ENCODE results near the gene TK2.
"Not testable (repeated sequence)": the region's sequence is repeated elsewhere in the genome, so short reads cannot be mapped to it uniquely, and the experiment has no call there.

The TK2 gene

GRCh38 chr16:66503030-66503429 lies 46.9 kb downstream of the TK2 start:
- DNase-seq (ENCODE audit: low read depth in 2 of 2) = no peak

GRCh38 chr16:66502020-66502913 lies 47.7 kb downstream of the TK2 start:
- no peak for DNase-seq (ENCODE audit: low read depth in 2 of 2)

GRCh38 chr16:66501563-66501962 lies 48.4 kb downstream of the TK2 start:
- not testable (repeated sequence) for DNase-seq (ENCODE audit: low read depth in 2 of 2)

GRCh38 chr16:66497921-66498320 lies 52.0 kb downstream of the TK2 start:
- not testable (repeated sequence) for DNase-seq (ENCODE audit: low read depth in 2 of 2)

DNA sequence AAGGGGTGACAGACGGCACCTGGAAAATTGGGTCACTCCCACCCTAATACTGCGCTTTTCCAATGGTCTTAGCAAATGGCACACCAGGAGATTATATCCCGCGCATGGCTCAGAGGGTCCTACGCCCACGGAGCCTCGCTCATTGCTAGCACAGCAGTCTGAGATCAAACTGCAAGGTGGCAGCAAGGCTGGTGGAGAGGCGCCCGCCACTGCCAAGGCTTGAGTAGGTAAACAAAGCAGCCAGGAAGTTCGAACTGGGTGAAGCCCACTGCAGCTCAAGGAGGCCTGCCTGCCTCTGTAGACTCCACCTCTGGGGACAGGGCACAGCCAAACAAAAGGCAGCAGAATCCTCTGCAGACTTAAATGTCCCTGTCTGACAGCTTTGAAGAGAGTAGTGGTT lies 53.7 kb downstream of the TK2 start:
- DNase-seq (ENCODE audit: low read depth in 2 of 2) = not testable (repeated sequence)

DNA sequence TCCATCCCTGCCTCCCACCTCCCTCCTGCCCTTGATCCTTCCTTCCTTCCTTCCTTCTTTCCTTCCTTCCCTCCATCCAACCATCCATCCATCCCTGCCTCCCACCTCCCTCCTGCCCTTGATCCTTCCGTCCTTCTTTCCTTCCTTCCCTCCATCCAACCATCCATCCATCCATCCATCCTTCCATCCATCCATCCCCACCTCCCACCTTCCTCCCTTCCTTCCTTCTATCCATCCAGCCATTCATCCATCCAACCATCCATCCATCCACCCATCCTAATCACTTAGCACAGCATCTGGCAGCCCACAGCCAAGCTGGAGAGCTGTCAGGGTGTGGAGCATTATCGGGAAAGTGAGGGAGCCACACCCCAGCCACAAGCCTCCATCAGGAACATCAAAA lies 54.5 kb downstream of the TK2 start:
- DNase-seq (ENCODE audit: low read depth in 2 of 2) = no peak

DNA sequence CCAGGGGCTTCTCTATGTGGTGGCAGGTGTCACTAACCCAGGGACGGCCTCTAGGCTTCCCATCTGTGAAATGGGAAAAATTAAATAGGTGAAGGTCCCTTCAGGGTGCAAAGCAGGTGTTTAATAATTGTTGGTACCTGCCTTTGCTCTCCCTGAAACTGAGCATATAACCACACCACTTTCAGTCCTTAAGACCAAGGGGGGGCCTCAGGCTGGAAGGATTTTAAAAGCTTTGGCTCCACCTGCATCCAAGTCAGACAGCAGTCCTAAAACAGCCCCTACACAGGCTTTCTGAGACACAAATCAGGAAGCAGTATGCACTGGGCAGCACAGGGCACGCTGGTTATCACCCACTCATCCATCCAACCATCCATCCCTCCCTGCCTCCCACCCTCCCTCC lies 55.0 kb downstream of the TK2 start:
- DNase-seq (ENCODE audit: low read depth in 2 of 2) = no peak

GRCh38 chr16:66493490-66494401 lies 56.2 kb downstream of the TK2 start:
- no peak for DNase-seq (ENCODE audit: low read depth in 2 of 2)

GRCh38 chr16:66491716-66492064 lies 58.2 kb downstream of the TK2 start:
- DNase-seq (ENCODE audit: low read depth in 2 of 2) = no peak

DNA sequence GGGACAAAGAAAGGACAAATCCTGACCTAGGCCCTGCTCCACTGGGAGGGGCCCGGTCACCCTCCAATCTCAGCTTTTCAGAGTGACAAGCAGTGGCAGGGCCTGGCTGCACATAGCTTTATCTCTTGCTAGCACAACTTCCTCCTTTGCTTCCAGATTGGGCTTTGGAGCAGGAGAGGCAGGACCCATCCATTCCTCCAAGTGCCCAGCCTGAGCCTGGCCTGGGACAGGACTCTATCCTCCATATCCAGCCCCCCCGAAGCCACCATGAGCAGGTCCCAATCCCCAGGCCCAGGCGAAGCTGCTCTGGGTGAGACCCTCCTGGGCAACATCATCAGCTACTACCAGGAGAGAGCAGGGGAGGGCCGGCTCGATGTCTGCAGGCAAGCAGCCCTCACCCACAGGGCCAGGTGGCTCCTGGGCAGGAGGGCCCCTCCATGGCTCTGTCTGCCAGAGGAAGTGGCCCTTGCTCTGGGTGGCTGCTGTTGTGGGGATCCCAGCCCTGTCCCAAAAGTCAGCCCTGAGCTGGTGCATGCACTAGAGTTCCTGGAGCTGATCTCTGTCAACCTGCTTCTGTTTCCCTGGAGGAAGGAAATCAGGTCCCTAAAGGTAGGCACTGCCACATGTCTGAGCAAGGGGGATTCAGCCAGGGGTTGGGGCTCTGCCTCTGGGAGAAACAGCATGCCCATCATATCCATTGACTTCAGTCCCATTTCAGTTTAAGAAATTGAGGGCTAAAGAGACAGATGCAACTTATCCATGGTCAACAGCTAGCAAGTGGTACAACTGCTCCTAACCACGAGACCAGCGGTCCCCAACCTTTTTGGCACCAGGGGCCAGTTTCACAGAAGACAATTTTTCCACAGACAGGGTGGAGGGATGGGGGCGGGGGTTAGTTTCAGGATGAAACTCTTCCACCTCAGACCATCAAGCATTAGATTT lies 58.9 kb downstream of the TK2 start:
- no peak for DNase-seq (ENCODE audit: low read depth in 2 of 2)

- no peak for DNase-seq (ENCODE audit: low read depth in 2 of 2)
Measured at GRCh38 chr16:66489818-66490217, 60.1 kb downstream of the TK2 start.

- no peak for DNase-seq (ENCODE audit: low read depth in 2 of 2)
Measured at GRCh38 chr16:66489385-66489784, 60.5 kb downstream of the TK2 start.

DNA sequence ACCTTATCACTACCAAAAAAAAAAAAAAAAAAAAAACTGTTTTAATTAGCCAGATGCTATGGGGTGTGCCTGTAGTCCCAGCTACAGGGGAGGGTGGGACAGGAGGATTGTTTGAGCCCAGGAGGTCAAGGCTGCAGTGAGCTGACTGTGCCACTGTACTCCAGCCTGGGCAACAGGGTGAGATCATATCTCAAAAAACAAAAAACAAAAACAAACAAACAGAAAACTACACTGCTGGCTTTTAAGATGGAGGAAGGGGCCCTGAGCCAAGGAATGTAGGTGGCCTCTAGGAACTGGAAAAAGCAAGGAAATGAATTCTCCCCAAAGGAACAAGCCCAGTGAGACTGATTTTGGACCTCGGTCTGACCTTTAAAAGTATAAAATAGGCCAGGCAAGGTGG lies 61.4 kb downstream of the TK2 start:
- DNase-seq (ENCODE audit: low read depth in 2 of 2) = no peak

GRCh38 chr16:66487580-66488275 lies 62.2 kb downstream of the TK2 start:
- no peak for DNase-seq (ENCODE audit: low read depth in 2 of 2)

DNA sequence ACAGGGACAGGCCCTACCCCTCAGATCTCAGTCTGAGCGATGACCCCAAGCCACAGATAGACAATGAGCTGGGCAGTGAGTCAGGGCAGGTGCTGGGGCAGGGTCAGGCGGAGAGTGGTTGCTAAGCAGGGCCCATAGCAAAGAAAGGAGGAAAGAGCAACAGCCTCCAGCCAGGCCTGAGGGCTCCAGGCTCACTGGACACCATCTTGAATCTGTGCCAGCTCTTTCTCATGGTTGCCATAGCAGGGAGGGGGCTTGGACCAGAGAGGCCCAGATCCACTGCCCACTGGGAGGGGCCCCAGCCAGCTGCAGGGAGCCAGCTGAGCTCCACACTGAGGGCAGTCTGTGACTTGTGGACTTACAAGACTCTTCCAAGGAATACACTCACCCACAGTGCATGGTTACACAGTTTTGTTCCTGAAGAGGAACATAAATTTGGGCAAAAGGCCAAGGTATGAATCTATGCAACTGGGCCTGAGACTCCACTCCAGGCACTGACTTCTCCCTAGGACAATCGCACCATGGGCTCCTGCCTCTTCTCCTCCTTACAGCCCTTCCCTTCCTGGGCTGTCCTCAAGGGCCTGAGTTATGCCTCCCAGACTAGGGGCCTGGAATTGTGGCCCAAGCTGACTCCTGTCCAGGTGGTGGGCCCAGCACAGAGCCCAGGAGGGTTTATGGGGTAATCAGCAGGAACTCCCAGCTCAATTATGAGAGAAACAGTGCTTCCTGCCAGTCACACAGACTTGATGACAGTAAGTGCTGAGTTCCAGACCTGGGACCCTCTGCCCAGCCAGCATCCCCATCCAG lies 62.9 kb downstream of the TK2 start:
- DNase-seq (ENCODE audit: low read depth in 2 of 2) = no peak

DNA sequence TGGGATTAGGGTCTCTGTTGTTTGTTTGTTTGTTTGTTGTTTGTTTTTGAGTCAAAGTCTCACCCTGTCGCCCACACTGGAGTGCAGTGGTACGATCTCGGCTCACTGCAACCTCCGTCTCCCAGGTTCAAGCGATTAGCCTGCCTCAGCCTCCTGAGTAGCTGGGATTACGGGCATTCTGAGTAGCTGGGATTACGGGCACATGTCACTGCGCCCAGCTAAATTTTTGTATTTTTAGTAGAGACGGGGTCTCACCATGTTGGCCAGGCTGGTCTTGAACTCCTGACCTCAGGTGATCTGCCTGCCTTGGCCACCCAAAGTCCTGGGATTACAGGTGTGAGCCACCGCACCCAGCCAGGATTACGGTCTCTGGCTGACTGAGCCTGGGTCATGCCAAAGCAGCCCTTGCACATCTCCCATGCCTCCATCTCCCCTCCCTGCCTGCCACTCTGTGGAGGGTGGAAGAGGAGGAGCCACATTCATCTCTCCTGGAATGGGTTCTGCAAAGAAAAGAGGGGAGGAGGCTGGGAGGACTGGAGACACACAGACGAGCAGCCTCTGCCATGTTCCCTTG lies 63.6 kb downstream of the TK2 start:
- no peak for DNase-seq (ENCODE audit: low read depth in 2 of 2)

DNA sequence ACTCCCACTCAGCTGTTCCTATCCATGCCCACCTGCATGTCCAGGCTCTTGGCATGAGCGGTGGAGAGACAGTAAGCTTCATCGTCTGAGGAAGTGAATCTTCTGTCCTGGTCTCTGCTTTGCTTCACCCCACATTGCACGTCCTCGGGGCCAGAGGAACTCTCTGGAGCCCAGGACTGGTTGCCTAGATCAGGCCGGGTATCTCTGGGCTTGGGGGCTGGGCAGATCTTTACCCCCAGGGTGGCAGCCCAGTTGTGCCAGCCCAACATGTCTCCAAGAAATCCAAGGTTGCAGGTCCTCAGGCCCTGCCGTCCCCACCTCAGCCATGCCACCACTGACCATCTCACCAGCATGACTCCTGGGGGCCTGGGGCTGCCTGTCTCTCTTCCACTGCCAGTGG lies 64.5 kb downstream of the TK2 start:
- no peak for DNase-seq (ENCODE audit: low read depth in 2 of 2)

- DNase-seq (ENCODE audit: low read depth in 2 of 2) = no peak
Measured at GRCh38 chr16:66484453-66485213, 65.3 kb downstream of the TK2 start.
